RWPE1 (cell line): ENCODE measurements around the gene SORL1.

ENCODE experiments used
- CTCF ChIA-PET: fragments of 350-600 bp; sonication (Branson Sonifier 250); formaldehyde crosslinking; extraction: SDS; loops from one replicate; lab custom pipeline; 2021; lab: Yijun Ruan, JAX
- POLR2A ChIA-PET: fragments of 400-600 bp; formaldehyde crosslinking; extraction: SDS; loops from one replicate; lab custom pipeline; 2020; ENCODE audit warnings: antibody characterized with exemption; ENCODE audit not compliant: low non-redundant PET; lab: Yijun Ruan, JAX
- DNase-seq: peaks from one replicate; pipeline ENCODE4 v3.0.0; 2012; ENCODE audit warnings: low spot score
- H3K27ac ChIP-seq: fragments of 450-650 bp; 2 replicates; pipeline ENCODE4 v1.5.1; 2017
- TF ChIP-seq, protein P1 (sequence below): fragments of 450-650 bp; conservative IDR thresholded peaks from 2 replicates; pipeline ENCODE4 v1.5.1; 2017; ENCODE audit warnings: low read depth, mild to moderate bottlenecking

Gene SORL1

DNA sequence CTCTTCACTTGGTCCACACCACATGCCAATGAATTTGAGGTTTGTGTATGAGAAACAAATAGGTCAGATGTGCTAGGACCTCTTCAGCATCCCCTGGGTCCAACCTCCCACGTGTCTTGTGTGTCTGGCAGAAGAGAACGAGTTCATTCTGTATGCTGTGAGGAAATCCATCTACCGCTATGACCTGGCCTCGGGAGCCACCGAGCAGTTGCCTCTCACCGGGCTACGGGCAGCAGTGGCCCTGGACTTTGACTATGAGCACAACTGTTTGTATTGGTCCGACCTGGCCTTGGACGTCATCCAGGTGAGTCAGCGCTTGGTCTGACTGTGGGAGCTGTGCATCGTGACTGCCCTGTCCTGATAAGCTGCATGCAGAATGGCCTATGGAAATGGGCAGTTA lies 101.7 kb downstream of the SORL1 start:
- ChIA-PET CTCF (no interaction called here), POLR2A (no interaction called here)
- TF ChIP-seq, protein P1, sequence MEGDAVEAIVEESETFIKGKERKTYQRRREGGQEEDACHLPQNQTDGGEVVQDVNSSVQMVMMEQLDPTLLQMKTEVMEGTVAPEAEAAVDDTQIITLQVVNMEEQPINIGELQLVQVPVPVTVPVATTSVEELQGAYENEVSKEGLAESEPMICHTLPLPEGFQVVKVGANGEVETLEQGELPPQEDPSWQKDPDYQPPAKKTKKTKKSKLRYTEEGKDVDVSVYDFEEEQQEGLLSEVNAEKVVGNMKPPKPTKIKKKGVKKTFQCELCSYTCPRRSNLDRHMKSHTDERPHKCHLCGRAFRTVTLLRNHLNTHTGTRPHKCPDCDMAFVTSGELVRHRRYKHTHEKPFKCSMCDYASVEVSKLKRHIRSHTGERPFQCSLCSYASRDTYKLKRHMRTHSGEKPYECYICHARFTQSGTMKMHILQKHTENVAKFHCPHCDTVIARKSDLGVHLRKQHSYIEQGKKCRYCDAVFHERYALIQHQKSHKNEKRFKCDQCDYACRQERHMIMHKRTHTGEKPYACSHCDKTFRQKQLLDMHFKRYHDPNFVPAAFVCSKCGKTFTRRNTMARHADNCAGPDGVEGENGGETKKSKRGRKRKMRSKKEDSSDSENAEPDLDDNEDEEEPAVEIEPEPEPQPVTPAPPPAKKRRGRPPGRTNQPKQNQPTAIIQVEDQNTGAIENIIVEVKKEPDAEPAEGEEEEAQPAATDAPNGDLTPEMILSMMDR: no peak
- peak; percentile 68 for DNase-seq
- H3K27ac ChIP-seq: no peak overlapping the region

DNA sequence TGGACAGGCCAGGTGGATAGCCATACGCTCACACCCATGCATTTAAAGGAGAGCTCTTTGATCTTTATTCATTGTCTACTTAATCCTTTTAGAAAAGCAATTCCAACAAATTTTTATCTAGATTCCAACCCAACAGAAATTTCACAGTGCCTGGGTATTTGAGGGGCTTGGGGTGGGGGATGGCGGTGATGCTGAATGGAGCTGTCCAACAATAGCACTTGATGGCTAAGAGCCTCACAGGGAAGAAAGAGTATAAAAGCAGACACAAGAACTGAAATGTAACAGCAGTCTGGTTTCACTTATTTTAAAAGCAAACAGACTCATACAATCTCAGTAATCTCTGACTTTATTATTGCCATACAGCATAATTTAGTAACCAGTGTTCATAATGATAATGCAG lies 102.4 kb downstream of the SORL1 start:
- ChIA-PET POLR2A (no interaction called here), CTCF (interaction anchor here (0.6 to 1.5 kb wide), 4 partner anchors 37 to 346 kb away, joined by 4 to 7 read pairs (median 4); no protein-coding TSS in a partner anchor)
- TF ChIP-seq, protein P1: no peak
- no peak for DNase-seq
- H3K27ac ChIP-seq: no peak overlapping the region

DNA sequence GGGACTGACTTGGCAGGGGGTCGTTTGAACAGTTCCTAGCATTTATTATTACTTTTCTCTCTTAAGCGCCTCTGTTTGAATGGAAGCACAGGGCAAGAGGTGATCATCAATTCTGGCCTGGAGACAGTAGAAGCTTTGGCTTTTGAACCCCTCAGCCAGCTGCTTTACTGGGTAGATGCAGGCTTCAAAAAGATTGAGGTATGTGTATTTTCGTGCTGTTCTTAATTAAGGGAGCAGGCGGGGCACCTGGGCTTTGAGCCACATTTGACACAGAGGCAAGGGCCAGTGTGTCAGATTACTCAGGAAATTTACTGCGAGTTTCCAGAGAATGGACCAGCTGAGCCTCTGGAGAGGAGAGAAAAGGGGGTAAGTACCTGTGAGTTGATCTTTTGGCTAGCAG lies 103.0 kb downstream of the SORL1 start:
- ChIA-PET CTCF (interaction anchor here (1.5 kb wide), 1 partner anchor 36 kb away, joined by 4 read pairs; no protein-coding TSS in a partner anchor), POLR2A (no interaction called here)
- no peak for DNase-seq
- TF ChIP-seq, protein P1: no peak
- no peak overlapping the region for H3K27ac ChIP-seq

DNA sequence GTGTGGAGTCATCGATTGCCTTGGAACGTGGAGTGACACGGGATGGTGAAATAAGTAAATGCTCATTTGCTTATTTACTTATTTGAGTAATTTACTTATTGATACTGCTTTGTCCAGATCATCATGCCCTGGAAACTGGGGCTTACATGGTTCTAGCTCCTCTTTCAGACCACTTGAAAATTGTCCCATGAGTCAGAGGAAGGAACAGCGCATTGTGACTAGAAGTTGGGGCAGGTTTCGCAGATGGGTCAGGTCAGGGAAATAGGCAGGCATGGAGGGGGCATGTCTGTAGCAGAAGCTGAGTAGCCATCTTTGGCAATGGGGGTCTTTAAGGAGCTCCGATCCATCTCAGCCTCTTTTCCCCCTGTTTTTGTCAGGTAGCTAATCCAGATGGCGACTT lies 104.8 kb downstream of the SORL1 start:
- H3K27ac ChIP-seq: no peak overlapping the region
- ChIA-PET POLR2A (no interaction called here), CTCF (no interaction called here)
- no peak for DNase-seq
- TF ChIP-seq, protein P1: no peak

DNA sequence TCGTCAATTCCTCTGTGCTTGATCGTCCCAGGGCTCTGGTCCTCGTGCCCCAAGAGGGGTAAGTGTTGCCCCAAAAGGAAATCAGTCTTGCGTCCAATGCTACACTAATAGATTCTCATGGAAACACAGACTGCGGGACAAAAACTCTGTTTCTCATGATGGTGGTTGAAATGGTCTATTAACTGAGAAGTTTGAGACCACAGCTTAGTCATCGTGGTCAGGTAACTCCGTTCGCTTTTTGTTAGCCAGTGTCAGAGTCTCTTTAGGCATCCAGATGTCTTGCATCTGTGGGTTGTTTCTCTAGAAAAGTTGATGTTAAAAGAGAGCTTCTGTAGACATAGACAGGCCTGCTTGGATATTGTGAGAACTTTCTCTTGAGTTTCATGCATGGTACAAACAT lies 105.2 kb downstream of the SORL1 start:
- CTCF ChIA-PET: no interaction called here
- TF ChIP-seq, protein P1: no peak
- no peak overlapping the region for H3K27ac ChIP-seq
- POLR2A ChIA-PET: no interaction called here
- no peak for DNase-seq

DNA sequence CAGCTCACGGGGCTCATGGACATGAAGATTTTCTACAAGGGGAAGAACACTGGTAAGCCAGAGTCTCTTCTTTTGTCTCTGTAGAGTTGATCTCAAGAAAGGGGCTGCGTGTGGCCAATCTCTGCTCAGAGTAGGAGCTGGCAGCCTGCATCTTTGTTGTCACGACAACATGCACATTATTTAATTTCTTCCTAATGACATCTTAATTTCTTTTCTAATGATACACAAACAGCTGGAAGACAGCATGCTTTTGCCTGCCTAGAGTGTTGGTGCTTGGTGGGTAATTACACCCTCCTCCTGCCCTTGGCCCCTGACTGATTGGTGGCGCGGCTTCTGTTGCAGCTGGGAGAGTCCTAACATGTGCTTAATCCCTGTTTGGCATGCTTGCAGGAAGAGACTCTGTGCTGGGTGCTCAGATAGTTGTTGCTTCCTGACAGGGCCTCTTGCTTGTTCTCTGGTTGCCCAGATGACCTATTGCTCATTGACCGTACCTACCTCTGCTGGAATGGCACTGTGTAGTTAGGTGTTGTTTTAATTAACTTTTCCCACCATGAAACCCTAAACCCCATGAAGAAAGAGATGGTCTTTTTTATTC lies 107.6 kb downstream of the SORL1 start:
- H3K27ac ChIP-seq: no peak overlapping the region
- CTCF ChIA-PET: no interaction called here
- POLR2A ChIA-PET: no interaction called here
- TF ChIP-seq, protein P1: no peak
- no peak for DNase-seq

DNA sequence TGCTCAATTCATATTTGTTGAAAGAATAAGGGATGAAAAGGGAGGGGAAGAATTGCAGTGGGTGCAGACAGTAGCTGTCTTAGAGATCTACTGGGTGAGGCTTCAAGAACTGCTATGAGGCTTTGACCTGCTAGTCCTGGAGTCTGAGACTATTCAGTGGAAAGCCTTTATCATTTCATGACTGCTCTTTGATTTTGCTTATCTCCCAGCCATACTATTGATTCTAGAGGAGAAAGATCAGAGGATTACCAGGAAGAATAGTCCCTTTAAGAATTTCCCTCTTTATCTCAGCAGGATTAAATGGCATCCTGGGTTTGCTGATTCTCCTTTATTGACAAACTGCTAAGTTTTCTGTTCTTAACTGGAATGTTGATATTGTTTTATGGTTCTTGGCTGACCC lies 108.1 kb downstream of the SORL1 start:
- ChIA-PET CTCF (no interaction called here), POLR2A (no interaction called here)
- H3K27ac ChIP-seq: no peak overlapping the region
- DNase-seq: no peak
- TF ChIP-seq, protein P1: no peak
